Breast epithelium (tissue), 3 donors: ENCODE data around the gene GPC6.

Source experiments
- CTCF ChIP-seq, 3 donors: fragments of 450-650 bp; IDR thresholded peaks; one replicate each; pipeline ENCODE4 v1.5.1; 2016 to 2017; ENCODE audit warnings: antibody characterized with exemption in 3 of 3, mild to moderate bottlenecking in 3 of 3, moderate library complexity in 3 of 3
- POLR2A ChIP-seq: fragments of 450-650 bp; IDR thresholded peaks from one replicate; pipeline ENCODE4 v1.6.1; 2016; ENCODE audit warnings: antibody characterized with exemption, mild to moderate bottlenecking, moderate library complexity
- POLR2AphosphoS5 ChIP-seq, 3 donors: sonication (generic); formaldehyde crosslinking; IDR thresholded peaks; one replicate each; pipeline ENCODE4 v1.6.1; 2017; ENCODE audit warnings: antibody characterized with exemption in 3 of 3

- TF ChIP-seq CTCF (IDR thresholded peaks at IDR 0.05) (no peak), POLR2AphosphoS5 (IDR thresholded peaks at IDR 0.05) (no peak), POLR2A (no peak)
These were observed 724.5 kb downstream of the GPC6 start for GRCh38 chr13:93951108-93951507.
